ENCODE measurements around the gene KPRP. TPM values are rescaled to one million over a fixed set of nuclear protein-coding genes. Genes with fewer than 3 reads are reported as not detected.

The KPRP gene
- total RNA-seq, 1 experiment from 2014 or later: not detected

- Histone ChIP-seq H2BK12ac (ENCODE audit: insufficient read length, low read depth, low read length) (no peak within 1 kb of the TSS), H3K4ac (ENCODE audit: low read depth, low read length) (no peak within 1 kb of the TSS), H2AFZ (ENCODE audit: low read length) (no peak within 1 kb of the TSS), H4K91ac (ENCODE audit: insufficient read length, low read depth, low read length) (no peak within 1 kb of the TSS), H2BK5ac (ENCODE audit: insufficient read length, low read length) (no peak within 1 kb of the TSS), H3K27ac (ENCODE audit: insufficient read length, low read depth, low read length) (no peak within 1 kb of the TSS), H3K18ac (ENCODE audit: insufficient read length, low read depth, low read length) (no peak within 1 kb of the TSS), H3K79me1 (ENCODE audit: insufficient read depth, low read depth, low read length, poor library complexity, severe bottlenecking) (no peaks in the 10 kb centered on the region), H3K79me2 (ENCODE audit: insufficient read depth, low read length) (no peaks in the 10 kb centered on the region), H3K4me2 (ENCODE audit: insufficient read depth, insufficient read length, low read length) (no peak within 1 kb of the TSS), H4K5ac (ENCODE audit: insufficient read length, low read depth, low read length) (no peak within 1 kb of the TSS), H2BK120ac (ENCODE audit: low read depth, low read length, poor library complexity, severe bottlenecking) (no peak within 1 kb of the TSS), H3K4me1 (ENCODE audit: insufficient read depth, low read length) (no peaks in the 10 kb centered on the region), H3K14ac (ENCODE audit: insufficient read depth, low read length) (no peak within 1 kb of the TSS), H3K23me2 (ENCODE audit: insufficient read length, low read depth, low read length, poor library complexity, severe bottlenecking) (no peaks in the 10 kb centered on the region), H4K20me1 (ENCODE audit: control insufficient read depth, insufficient read depth, insufficient read length) (no peaks in the 10 kb centered on the region), H4K8ac (replicated peaks; ENCODE audit: insufficient read length, low read depth, low read length) (no peak within 1 kb of the TSS), H3K23ac (ENCODE audit: insufficient read length, low read depth, low read length) (no peak within 1 kb of the TSS), H2BK15ac (ENCODE audit: low read depth, low read length) (no peak within 1 kb of the TSS), H2BK20ac (ENCODE audit: low read depth, low read length, poor library complexity, severe bottlenecking) (no peak within 1 kb of the TSS), H3T11ph (ENCODE audit: low read length) (no peak within 1 kb of the TSS), H3K9ac (ENCODE audit: extremely low read depth, insufficient read length, low read length) (no peak within 1 kb of the TSS), H3K27me3 (ENCODE audit: insufficient read depth, low read length) (no peaks in the 10 kb centered on the region), H3K9me3 (ENCODE audit: control insufficient read depth, low read depth, low read length) (peaks cover 65% of the 10 kb centered on the region), H3K56ac (ENCODE audit: insufficient read length, low read depth, low read length) (no peak within 1 kb of the TSS), H2AK5ac (ENCODE audit: insufficient read length, low read length) (no peak within 1 kb of the TSS)
- Mint-ChIP-seq H3K9me3 (peaks cover 85 to 93% of the 10 kb centered on the region in 2 experiments), H3K27me3 (ENCODE audit: low read depth) (no peaks in the 10 kb centered on the region; the same call in 1 of the 2 replicates), H3K27ac (no peak within 1 kb of the TSS), H3K4me3 (no peak within 1 kb of the TSS), H3K36me3 (ENCODE audit: insufficient read depth in 1 of 3, low read depth in 3 of 3) (peaks cover 5 to 32% (median 23%) of the 10 kb centered on the region in 3 experiments), H3K4me1 (no peaks in the 10 kb centered on the region)
- TF ChIP-seq, protein P1, sequence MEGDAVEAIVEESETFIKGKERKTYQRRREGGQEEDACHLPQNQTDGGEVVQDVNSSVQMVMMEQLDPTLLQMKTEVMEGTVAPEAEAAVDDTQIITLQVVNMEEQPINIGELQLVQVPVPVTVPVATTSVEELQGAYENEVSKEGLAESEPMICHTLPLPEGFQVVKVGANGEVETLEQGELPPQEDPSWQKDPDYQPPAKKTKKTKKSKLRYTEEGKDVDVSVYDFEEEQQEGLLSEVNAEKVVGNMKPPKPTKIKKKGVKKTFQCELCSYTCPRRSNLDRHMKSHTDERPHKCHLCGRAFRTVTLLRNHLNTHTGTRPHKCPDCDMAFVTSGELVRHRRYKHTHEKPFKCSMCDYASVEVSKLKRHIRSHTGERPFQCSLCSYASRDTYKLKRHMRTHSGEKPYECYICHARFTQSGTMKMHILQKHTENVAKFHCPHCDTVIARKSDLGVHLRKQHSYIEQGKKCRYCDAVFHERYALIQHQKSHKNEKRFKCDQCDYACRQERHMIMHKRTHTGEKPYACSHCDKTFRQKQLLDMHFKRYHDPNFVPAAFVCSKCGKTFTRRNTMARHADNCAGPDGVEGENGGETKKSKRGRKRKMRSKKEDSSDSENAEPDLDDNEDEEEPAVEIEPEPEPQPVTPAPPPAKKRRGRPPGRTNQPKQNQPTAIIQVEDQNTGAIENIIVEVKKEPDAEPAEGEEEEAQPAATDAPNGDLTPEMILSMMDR (conservative IDR thresholded peaks at IDR 0.05): no peak
- no peak for DNase-seq
- WGBS (ENCODE audit: extremely low coverage, insufficient read length, low lambda C conversion rate): no CpG with 5 or more reads among the region's 6 CpGs
Observed at GRCh38 chr1:152774875-152775274, 17.1 kb downstream of the KPRP start, which contains the start of gene LCE1F. LCE1F (plus strand) TSS chr1:152775140; CDS start chr1:152776372, 1,232 bp downstream.
